GM21367 (cell line): ENCODE data around the gene CTNND2.
"Not testable (repeated sequence)": the region's sequence is repeated elsewhere in the genome, so short reads cannot be mapped to it uniquely, and the experiment has no call there.

Experiments used
- ATAC-seq: cut with Tn5 transposase; IDR thresholded peaks from one replicate; pipeline ENCODE4 v1.9.1; 2021; ENCODE audit not compliant: unreplicated experiment

Gene CTNND2

DNA sequence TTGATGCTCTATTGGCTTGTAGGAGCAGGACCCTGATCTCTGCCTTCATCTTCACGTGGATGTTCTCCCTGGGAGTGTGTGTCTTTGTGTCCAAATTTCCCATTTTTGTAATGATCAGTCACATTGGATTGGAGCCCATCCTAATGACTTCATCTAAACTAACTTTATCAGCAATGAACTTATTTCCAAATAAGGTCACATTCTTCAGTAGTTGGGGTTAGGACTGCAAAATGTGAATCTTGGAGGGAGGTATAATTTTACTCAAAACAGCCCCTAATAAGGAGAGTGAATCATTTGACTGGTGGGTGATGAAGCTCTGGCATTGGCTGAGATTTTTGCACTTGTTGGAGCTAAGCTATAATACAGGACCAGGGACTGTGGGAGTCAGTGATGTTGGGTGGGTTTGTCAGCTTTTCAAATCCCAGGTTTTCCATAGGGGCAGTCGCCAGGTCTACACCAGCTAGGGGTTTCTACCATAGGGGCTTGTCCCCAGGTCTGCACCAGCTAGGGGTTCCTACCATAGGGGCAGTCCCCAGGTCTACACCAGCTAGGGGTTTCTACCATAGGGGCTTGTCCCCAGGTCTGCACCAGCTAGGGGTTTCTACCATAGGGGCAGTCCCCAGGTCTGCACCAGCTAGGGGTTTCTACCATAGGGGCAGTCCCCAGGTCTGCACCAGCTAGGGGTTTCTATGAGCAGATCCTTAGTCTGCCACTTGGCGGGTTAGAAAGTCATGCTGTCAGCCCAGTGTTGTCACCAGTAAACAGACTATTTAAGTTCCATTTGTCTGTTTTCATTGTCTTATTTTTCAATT lies 760.6 kb downstream of the CTNND2 start:
- no peak for ATAC-seq

DNA sequence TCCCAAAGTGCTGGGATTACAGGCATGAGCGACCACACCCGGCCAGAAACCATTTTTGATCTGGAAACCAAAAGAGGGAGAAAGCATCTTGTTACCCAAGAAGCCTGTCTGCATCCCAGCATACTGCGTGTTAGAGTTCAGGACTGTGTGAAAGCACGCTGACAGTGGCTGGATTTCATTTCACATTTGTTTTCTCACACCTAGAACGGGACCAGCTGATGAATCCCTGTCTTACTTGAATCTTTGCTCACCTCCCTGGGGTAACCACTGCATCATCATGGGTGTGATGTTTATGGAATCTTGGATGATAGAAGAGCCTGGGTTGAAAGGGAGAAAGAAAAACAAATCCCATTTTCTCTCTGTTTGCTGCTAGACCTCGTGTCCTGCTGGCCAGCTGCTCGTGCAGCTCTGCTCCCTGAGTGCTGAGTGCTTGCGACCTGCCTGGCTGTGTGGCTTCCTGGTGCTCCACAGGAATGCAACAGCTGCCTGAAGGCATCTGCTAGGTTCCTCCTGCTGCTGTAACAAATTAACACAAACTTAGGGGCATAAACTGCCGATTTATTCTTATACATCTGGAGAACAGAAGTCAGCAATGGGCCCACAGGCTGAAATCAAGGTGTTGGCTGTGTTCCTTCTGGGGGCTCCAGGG lies 764.9 kb downstream of the CTNND2 start:
- ATAC-seq: no peak

GRCh38 chr5:11130131-11130530 lies 774.1 kb downstream of the CTNND2 start:
- no peak for ATAC-seq

- no peak for ATAC-seq
These were observed 776.2 kb downstream of the CTNND2 start for GRCh38 chr5:11128021-11128420.

DNA sequence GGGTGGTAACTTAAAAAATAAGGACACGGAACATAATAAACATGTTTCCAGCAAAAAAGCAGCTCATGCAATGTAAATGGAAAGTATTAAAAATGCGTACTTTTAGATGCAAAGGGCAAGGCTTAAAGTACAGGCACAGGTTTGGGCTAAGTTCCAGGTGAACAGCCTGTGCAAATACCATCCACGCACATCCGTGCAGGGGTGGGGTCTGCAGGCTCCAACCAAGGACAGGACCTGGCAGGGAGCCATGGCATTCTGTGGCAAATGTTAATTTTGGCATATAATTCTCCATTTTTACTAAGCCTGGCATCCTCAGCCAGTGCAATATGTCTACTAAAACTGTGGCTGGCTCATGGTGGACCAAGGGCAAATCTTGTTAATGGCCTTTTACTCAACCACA lies 777.4 kb downstream of the CTNND2 start:
- no peak for ATAC-seq

- no peak for ATAC-seq
These were observed 782.4 kb downstream of the CTNND2 start for GRCh38 chr5:11121885-11122284.

- no peak for ATAC-seq
These were observed 794.1 kb downstream of the CTNND2 start for GRCh38 chr5:11110128-11110527.

DNA sequence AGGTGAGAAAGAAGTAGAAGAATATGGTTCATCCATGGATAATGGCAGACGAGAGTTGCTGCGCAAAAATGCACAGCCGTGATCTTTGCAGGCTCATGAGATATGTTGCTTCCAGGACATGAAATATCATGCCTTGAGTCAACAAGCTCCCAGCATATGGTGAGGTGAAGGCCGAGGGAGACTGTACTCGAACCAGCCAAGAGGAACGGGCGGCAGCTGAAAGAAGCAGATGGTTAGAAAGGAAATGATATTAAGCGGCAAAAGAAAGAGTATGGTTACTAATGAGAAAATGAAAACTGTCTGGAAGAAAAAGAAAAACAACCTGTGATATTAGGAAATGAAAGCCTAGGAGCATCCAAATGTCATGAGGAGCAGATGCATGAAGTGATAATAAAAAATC lies 798.5 kb downstream of the CTNND2 start:
- ATAC-seq: no peak

- ATAC-seq: no peak
These were observed 799.6 kb downstream of the CTNND2 start for GRCh38 chr5:11104651-11105112.

DNA sequence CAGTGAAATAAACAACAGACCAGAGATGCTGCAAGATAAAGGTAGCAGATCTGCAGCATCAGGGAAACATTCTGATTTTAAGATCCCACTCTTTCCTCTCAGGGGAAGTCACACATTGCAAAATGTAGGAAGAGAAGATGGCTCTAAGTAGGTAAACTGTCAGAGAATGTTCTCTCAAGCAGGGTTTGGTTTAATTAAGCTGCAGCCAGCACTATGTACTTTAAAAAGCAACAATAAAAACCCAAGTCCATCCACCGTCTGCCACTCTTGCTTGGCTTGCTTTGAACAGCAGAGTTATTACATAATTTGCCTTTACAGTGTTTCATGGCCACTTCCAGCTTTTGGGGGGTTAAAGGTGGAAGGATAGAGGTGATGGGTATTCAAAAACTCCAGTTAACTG lies 800.0 kb downstream of the CTNND2 start:
- ATAC-seq: no peak

- no peak for ATAC-seq
These were observed 820.1 kb downstream of the CTNND2 start for GRCh38 chr5:11084111-11084510.

- ATAC-seq: no peak
These were observed 821.8 kb downstream of the CTNND2 start for GRCh38 chr5:11082404-11082945.

DNA sequence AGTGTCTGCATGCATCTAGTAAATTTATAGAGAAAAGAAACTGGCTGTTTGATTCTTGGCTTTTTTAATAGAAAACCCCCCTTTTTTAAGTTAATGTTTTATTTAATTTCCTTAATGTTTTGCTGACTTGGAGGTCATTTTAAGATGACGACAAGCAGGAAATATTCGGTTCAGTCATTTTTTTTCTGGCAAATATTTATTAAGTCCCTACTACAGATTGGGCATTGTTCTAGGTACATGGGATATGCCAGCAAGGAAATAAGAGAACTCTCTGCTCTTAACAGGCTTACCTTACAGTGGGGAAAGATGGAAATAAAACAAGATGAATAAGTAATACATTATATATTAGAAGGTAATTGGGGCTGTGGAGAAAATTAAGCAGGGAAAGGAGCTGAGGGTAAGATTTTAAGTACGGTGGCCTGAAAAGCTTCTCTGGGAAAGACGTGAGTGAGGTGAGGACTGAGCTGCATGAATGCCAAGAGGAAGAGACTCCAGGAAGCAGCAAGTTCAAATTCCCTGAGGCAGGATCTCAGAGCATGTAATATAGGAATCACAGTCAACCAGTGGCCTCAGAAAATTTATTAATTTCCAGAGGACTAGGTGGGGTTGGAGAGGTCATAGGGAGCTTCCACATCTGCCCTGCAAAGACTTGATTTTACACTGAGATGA lies 827.2 kb downstream of the CTNND2 start:
- ATAC-seq: no peak

GRCh38 chr5:11075035-11075805 lies 829.0 kb downstream of the CTNND2 start:
- ATAC-seq: no peak

- ATAC-seq: no peak
These were observed 831.7 kb downstream of the CTNND2 start for GRCh38 chr5:11072568-11072967.

- ATAC-seq: no peak
These were observed 832.2 kb downstream of the CTNND2 start for GRCh38 chr5:11072076-11072475.

DNA sequence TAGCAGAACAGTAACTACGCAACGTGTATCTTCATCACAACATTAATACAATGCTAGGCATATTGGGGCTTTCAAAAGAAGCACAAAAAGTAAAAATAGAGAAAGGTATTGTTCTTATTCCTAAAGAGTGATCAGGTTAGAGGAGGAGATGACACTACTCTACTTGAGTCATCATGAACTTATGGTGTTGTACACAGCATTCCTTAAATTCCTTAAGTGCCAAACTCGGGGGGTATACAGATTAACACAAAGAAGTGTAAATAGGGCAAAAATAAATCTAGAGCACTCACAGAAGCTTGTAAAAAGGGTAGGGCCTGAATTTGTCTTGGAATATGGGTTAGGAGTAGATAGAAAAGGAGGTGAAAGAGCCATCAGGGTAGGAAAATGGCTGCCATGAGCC lies 835.2 kb downstream of the CTNND2 start:
- no peak for ATAC-seq

GRCh38 chr5:11065723-11066122 lies 838.5 kb downstream of the CTNND2 start:
- not testable (repeated sequence) for ATAC-seq

GRCh38 chr5:11064763-11065450 lies 839.3 kb downstream of the CTNND2 start:
- no peak for ATAC-seq

- no peak for ATAC-seq
These were observed 841.8 kb downstream of the CTNND2 start for GRCh38 chr5:11062397-11062796.
